ENCODE results near the gene VPS13A. TPM values are rescaled to one million over a fixed set of nuclear protein-coding genes. Genes with fewer than 3 reads are reported as not detected.

Gene VPS13A
- polyA plus RNA-seq, 1 donor from 2014 or later = 20.6 TPM

DNA sequence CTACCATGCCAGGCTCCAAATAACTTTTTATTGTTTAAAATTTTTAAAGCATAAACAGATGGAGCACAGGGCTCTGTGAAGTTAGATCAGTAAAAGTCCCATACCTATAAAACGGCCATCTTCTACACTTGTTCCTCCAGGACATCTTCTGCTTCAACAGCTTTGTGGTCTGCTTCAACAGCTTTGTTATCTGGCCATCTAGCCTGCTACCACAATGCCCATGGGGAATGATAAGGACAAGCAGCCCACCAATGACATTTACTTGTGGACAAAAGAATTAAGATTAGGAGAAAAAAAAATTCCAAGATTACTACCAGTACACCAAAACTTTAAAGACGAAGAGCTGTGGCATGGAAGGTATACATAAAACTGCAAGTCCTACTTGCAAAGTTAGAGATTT is 2.2 kb upstream of the VPS13A start:
- Histone ChIP-seq H3K9me3 (ENCODE audit: low read length) (no peaks in the 10 kb centered on the region), H3K79me2 (replicated peaks; ENCODE audit: insufficient read depth, low read length) (peaks cover 10% of the 10 kb centered on the region), H3K27ac (ENCODE audit: low read length) (no peak overlapping the region), H2AFZ (ENCODE audit: low read depth, low read length) (no peak overlapping the region), H3K36me3 (ENCODE audit: insufficient read depth, low read length) (no peaks in the 10 kb centered on the region), H4K20me1 (ENCODE audit: insufficient read depth) (no peaks in the 10 kb centered on the region), H3K4me2 (ENCODE audit: low read length) (no peak overlapping the region), H3K4me3 (ENCODE audit: low read length) (no peak overlapping the region), H3F3A (ENCODE audit: insufficient read depth, low read length, poor library complexity, severe bottlenecking) (no peaks in the 10 kb centered on the region), H3K9ac (ENCODE audit: low read length) (no peak overlapping the region), H3K27me3 (ENCODE audit: insufficient read depth, low read depth, low read length) (no peaks in the 10 kb centered on the region), H3K9me2 (ENCODE audit: insufficient read depth, low read length) (no peaks in the 10 kb centered on the region)
- TF ChIP-seq EZH2 (IDR thresholded peaks at IDR 0.05; ENCODE audit: borderline replicate concordance, insufficient read depth, low read length, poor library complexity, severe bottlenecking) (no peak), RAD21 (conservative IDR thresholded peaks at IDR 0.05) (no peak), CTCF (IDR thresholded peaks at IDR 0.05; ENCODE audit: poor library complexity, severe bottlenecking) (no peak), SMC3 (conservative IDR thresholded peaks at IDR 0.05; ENCODE audit: poor library complexity) (no peak), EP300 (conservative IDR thresholded peaks at IDR 0.05; ENCODE audit: poor library complexity, severe bottlenecking) (no peak), MXI1 (conservative IDR thresholded peaks at IDR 0.05; ENCODE audit: poor library complexity, severe bottlenecking) (no peak)

GRCh38 chr9:77176106-77176505 is 1.2 kb upstream of the VPS13A start:
- Histone ChIP-seq H3K79me2 (replicated peaks; ENCODE audit: insufficient read depth, low read length) (peaks cover 20% of the 10 kb centered on the region), H3K9me3 (ENCODE audit: low read length) (no peaks in the 10 kb centered on the region), H3K9me2 (ENCODE audit: insufficient read depth, low read length) (no peaks in the 10 kb centered on the region), H3K27me3 (ENCODE audit: insufficient read depth, low read depth, low read length) (no peaks in the 10 kb centered on the region), H3K9ac (ENCODE audit: low read length) (no peak overlapping the region), H2AFZ (ENCODE audit: low read depth, low read length) (no peak overlapping the region), H3K4me3 (ENCODE audit: low read length) (no peak overlapping the region), H4K20me1 (ENCODE audit: insufficient read depth) (no peaks in the 10 kb centered on the region), H3K4me2 (ENCODE audit: low read length) (no peak overlapping the region), H3K36me3 (ENCODE audit: insufficient read depth, low read length) (no peaks in the 10 kb centered on the region), H3K27ac (ENCODE audit: low read length) (no peak overlapping the region), H3F3A (ENCODE audit: insufficient read depth, low read length, poor library complexity, severe bottlenecking) (no peaks in the 10 kb centered on the region)
- no peak for TF ChIP-seq TAF1 (IDR thresholded peaks at IDR 0.05; ENCODE audit: low read depth)
- TF ChIP-seq SMC3 (conservative IDR thresholded peaks at IDR 0.05; ENCODE audit: poor library complexity) = no peak
- no peak for TF ChIP-seq MXI1 (conservative IDR thresholded peaks at IDR 0.05; ENCODE audit: poor library complexity, severe bottlenecking)
- no peak for TF ChIP-seq CTCF (IDR thresholded peaks at IDR 0.05; ENCODE audit: poor library complexity, severe bottlenecking)
- TF ChIP-seq POLR2AphosphoS5 (IDR thresholded peaks at IDR 0.05) = no peak
- TF ChIP-seq EP300 (conservative IDR thresholded peaks at IDR 0.05; ENCODE audit: poor library complexity, severe bottlenecking) = no peak
- TF ChIP-seq RAD21 (conservative IDR thresholded peaks at IDR 0.05) = no peak
- TF ChIP-seq EZH2 (IDR thresholded peaks at IDR 0.05; ENCODE audit: borderline replicate concordance, insufficient read depth, low read length, poor library complexity, severe bottlenecking) = no peak
- TF ChIP-seq REST (IDR thresholded peaks at IDR 0.05; ENCODE audit: borderline replicate concordance) = no peak

Data from neural cell (in vitro differentiated cells).